HG02870 (cell line): ENCODE results near the gene NR1H2.
"Not testable (repeated sequence)": the region's sequence is repeated elsewhere in the genome, so short reads cannot be mapped to it uniquely, and the experiment has no call there.

Experiments used
- ATAC-seq: cut with Tn5 transposase; IDR thresholded peaks from one replicate; pipeline ENCODE4 v1.9.1; 2021; ENCODE audit warnings: mild to moderate bottlenecking, moderate library complexity; ENCODE audit not compliant: unreplicated experiment

NR1H2 gene

DNA sequence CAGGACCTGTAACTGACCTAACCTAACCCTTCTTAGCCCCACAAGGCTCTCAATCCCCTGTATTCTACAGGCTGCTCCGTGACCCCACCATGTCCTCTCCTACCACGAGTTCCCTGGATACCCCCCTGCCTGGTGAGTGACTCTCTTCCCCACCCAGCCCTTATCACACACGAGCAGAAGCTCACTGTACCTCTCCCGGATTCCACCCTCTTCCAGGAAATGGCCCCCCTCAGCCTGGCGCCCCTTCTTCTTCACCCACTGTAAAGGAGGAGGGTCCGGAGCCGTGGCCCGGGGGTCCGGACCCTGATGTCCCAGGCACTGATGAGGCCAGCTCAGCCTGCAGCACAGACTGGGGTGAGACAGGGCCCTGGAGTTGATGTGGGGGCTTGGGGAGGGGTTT lies 1.3 kb downstream of the NR1H2 start:
- ATAC-seq, result no peak

DNA sequence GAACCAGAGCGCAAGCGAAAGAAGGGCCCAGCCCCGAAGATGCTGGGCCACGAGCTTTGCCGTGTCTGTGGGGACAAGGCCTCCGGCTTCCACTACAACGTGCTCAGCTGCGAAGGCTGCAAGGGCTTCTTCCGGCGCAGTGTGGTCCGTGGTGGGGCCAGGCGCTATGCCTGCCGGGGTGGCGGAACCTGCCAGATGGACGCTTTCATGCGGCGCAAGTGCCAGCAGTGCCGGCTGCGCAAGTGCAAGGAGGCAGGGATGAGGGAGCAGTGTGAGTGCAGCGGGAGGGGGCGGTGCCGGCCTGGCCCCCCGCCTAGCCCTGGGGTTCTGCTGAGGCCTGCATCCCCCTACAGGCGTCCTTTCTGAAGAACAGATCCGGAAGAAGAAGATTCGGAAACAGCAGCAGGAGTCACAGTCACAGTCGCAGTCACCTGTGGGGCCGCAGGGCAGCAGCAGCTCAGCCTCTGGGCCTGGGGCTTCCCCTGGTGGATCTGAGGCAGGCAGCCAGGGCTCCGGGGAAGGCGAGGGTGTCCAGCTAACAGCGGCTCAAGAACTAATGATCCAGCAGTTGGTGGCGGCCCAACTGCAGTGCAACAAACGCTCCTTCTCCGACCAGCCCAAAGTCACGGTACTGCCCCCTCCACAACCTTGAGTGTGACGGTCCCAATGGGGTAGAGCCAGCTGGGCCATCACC lies 2.1 kb downstream of the NR1H2 start:
- no peak for ATAC-seq

- ATAC-seq, result no peak
Measured at GRCh38 chr19:50378863-50379236, 2.6 kb downstream of the NR1H2 start.

DNA sequence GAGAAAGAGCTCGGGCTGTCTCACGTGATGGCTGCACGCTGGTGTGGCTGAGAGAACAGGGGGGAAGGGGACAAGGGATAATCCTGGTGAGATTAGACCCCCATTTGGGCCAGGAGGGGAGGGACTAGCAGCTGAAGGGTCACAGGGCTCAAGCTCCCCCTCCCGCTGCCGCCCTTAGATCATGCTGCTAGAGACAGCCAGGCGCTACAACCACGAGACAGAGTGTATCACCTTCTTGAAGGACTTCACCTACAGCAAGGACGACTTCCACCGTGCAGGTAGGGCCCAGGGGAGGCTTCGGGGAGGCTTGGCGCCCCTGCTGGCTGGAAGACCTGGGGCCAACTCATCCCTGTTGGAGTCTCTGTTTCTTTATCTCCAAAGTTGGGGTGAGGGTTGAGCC lies 3.3 kb downstream of the NR1H2 start:
- ATAC-seq, result no peak

GRCh38 chr19:50380137-50380536 lies 3.9 kb downstream of the NR1H2 start:
- ATAC-seq, result no peak

GRCh38 chr19:50380751-50381151 lies 4.5 kb downstream of the NR1H2 start:
- ATAC-seq, result no peak

DNA sequence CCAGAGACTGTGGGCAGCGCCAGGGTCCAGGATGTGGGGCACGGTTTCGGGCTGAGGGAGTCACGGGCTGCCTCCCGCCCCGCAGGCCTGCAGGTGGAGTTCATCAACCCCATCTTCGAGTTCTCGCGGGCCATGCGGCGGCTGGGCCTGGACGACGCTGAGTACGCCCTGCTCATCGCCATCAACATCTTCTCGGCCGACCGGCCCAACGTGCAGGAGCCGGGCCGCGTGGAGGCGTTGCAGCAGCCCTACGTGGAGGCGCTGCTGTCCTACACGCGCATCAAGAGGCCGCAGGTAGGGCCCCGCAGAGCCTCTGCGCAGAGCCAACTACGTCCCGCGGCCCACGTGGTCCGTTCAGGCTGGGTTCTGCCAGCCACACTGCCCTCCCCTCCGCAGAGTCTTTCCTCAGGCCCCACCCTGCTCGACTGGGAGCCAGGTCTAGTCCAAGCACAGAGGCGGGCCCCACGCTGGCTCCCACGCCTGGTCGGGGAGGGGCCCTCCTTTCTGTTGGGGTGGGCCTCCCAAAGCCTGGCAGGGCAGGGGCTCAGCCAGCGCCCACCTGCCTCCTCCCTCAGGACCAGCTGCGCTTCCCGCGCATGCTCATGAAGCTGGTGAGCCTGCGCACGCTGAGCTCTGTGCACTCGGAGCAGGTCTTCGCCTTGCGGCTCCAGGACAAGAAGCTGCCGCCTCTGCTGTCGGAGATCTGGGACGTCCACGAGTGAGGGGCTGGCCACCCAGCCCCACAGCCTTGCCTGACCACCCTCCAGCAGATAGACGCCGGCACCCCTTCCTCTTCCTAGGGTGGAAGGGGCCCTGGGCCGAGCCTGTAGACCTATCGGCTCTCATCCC lies 5.8 kb downstream of the NR1H2 start:
- ATAC-seq, result no peak

GRCh38 chr19:50383001-50383851 lies 7.0 kb downstream of the NR1H2 start:
- no peak for ATAC-seq

GRCh38 chr19:50383852-50384684 lies 7.8 kb downstream of the NR1H2 start, which contains the start of gene POLD1:
Gene POLD1 (plus strand): TSS chr19:50384347. CDS start chr19:50398852, 14,505 bp downstream.
- ATAC-seq, result peak; percentile 81

- ATAC-seq, result no peak
Measured at GRCh38 chr19:50384685-50385535, 8.7 kb downstream of the NR1H2 start.

GRCh38 chr19:50387176-50387867 lies 11.1 kb downstream of the NR1H2 start:
- ATAC-seq, result no peak

DNA sequence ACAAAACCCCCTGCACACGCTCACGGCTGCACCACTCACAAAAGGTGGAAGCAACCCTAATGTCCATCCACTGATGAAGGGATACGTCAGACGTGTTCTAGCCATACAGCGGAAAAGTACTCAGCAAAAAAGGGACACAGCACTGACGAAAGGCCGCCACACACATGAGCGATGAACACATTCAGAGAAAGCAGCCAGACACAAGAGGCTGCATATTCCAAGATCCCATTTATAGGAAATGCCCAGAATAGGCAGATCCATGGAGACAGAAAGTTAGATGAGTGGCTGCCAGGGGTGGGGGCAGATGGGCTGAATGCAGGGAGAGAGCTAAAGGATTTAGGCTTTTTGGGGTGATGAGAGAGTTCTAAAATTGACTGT lies 11.6 kb downstream of the NR1H2 start:
- no peak for ATAC-seq

DNA sequence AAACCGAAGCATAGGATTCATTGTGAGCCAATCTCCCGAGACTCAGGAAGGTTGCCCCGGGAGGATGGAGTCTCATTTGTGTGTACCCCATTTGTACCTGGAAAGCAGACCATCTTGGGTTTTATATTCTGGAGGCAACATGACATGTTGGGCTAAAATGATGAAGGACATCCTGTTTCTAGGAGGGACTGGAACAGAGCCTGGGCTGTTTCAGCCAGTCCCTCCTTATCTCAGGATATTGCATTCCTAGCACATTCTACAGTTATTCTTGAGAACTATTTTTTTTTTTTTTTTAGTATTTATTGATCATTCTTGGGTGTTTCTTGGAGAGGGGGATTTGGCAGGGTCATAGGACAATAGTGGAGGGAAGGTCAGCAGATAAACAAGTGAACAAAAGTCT lies 14.0 kb downstream of the NR1H2 start:
- ATAC-seq, result not testable (repeated sequence)

- ATAC-seq, result not testable (repeated sequence)
Measured at GRCh38 chr19:50390952-50391351, 14.7 kb downstream of the NR1H2 start.

GRCh38 chr19:50392759-50393158 lies 16.5 kb downstream of the NR1H2 start:
- no peak for ATAC-seq

DNA sequence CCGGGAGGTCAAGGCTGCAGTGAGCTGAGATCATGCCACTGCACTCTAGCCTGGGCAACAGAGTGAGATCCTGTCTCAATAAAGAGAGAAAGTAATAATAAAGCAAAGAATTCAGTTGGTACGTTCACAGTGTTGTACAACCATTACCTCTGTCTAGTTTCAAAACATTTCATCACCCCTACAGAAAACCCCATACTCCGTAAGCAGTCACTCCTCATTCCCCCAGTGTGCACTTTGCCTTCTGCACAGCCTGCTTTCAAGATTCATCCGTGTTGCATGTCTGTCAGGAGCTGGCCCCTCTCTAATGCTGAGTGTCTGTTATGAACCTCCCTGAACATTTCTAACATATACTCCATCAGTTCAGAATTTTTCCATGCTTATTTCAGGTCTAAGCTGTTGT lies 17.3 kb downstream of the NR1H2 start:
- no peak for ATAC-seq

- ATAC-seq, result no peak
Measured at GRCh38 chr19:50394017-50394416, 17.8 kb downstream of the NR1H2 start.

- no peak for ATAC-seq
Measured at GRCh38 chr19:50398675-50399367, 22.6 kb downstream of the NR1H2 start.
